GM19043 (cell line): ENCODE results near the gene NOX5.

ENCODE experiments used
- ATAC-seq: cut with Tn5 transposase; IDR thresholded peaks from one replicate; pipeline ENCODE4 v1.9.1; 2021; ENCODE audit warnings: low read depth; ENCODE audit not compliant: unreplicated experiment

Gene NOX5

DNA sequence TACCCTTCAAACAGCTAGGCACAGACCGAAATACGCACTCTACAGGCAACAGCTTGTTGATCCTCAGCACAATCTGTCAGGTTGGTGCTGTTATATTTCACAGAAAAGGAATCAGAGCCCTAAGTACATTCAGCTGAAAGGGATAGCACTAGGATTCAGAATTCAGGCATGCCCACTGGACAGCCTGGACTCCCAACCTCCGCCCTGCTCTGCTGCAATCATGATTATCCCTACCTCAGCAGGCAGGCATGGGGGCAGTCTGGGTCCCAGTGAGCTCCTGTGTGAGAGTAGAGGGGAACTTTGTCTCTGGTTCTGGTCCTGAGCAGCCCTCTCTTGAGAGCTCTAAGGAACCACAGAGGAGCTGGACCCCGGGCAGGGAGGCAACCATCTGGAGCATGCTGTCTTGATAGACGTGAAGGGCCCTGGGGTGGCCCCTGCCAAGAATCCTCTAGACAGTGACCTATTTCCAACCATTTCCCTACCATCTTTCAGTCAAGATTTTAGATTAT, 23.4 kb upstream of the NOX5 start:
- ATAC-seq: no peak

DNA sequence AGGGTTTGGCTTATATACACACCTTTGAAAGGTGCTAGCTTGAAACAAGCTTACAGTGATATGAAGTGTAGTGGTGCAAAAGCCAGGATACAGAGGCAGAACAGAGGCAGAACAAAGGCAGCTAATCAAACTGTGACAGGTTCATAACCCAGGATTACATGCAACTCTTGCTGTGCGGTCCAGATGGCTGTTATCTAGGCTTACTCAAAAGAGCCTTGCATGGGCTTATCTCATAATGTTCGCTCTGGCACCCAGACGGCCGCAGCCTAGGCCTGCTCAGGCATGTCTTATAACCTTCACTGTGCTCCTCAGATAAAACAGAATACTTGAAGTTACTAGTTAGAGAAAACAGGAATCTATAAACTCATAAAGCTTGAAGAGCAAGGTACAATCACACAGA, 22.8 kb upstream of the NOX5 start:
- ATAC-seq: no peak

DNA sequence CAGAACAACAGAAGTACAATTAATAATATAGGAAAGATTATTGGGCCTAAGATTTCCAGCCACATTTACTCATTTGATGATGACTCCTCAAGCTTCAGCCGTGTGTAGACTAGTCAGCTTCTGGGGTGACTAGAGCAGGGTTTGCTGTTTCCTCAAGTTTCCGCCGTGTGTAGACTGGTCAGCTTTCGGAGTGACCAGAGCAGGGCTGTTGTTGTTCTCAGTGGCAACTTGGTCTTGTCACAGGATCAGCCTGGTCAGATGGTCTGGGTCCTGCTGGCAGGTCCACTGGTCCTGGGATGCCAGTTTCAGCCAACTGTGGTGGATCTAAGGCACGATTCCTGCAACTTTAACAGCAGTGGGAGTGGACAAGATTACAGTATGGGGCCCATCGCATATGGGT, 21.8 kb upstream of the NOX5 start:
- no peak for ATAC-seq

- ATAC-seq: no peak
These were observed 21.2 kb upstream of the NOX5 start for GRCh38 chr15:68993276-68993675.

DNA sequence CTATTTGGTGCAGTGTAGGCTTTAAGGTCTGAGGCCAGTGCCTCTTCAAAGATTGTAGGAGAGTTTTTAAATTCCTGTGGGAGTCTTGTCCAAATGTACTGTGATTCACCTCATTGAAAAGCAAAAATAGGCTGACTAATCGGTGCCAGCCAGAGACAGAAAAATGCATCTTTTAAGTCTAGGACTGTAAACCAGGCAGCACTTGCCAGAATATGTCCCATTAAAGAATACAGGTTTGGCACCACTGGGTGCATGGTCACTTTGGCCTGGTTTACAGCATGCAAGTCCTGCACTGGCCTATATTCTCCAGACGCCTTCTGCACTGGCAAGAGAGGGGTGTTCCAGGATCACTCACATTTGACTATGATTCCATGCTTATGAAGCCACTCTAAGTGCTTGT, 20.3 kb upstream of the NOX5 start:
- ATAC-seq: no peak

- ATAC-seq: no peak
These were observed 19.3 kb upstream of the NOX5 start for GRCh38 chr15:68994981-68995761.

- no peak for ATAC-seq
These were observed 17.4 kb upstream of the NOX5 start for GRCh38 chr15:68997050-68997449.

DNA sequence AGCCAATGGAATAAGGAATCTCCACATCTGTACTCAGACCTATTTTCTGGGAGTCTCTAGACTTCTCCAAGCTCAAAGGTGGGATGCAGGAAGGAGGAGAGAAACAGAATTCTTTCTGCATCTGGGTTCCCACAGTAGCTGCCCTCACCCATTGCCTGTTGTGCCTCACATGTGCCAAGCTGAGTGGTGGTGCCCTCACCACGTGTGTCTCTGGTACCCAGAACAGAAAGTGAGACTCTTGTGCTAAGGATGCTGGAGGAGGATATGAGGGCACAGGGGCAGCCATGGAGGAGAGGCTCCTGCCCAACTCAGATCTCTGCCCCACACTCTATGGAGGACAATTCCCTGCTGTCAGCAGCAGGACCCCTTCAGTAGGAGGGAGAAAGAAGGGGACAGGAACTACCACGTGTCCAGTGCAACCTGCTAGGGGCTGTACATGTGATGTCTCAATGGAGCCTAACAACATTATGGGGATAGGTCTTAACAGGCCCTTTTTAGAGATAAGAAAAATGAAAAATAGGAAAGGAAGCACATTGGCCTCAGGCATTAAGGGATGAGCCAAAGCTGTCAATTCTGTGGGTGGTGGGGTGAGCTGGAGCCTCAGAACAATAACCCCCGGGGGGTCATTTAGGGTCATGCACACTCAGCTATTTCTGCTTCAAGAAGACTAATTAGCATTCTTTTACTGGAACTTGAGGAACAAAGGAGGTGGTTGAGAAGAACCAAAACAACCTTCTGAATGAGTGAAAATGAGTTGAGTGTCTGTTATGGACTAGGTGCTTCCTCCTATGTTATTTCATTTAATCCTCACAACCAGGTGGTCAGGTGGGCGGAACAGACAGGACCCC, 16.3 kb upstream of the NOX5 start:
- no peak for ATAC-seq

DNA sequence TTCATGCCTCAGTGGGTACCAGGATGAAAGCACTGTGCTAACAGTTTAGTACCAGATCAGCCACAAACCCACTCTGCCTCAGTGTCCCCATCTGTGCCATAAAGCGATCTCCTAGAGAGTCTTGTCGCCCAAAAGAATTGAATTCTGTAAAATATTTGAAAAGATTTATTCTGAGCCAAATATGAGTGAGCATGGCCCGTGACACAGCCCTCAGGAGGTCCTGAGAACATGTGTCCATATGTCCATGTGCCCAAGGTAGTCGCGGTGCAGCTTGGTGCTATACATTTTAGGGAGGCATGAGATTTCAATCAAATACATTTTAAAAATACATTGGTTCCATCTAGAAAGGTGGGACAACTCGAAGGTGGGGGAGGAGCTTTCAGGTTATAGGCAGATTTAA, 15.4 kb upstream of the NOX5 start:
- no peak for ATAC-seq

DNA sequence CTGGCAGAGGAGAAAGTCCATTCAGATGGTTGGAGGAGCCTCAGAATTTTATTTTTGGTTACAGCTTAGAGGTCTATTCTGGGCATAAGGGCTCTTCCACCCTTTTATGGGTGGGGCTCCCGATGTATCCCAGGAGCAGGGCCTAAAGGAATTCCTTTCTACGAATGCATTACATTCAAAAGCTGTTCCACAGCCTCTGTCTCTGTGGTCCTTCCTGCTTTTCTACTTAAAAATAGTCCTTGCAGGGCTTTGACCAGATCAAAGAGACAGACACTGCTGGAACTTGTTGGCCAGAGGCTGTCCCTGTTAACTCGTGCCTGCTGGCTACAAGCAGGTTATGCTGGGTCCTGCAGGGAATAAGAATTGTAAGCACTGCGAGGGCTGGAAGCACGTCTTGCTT, 14.4 kb upstream of the NOX5 start:
- no peak for ATAC-seq

GRCh38 chr15:69000725-69001503, 13.6 kb upstream of the NOX5 start:
- ATAC-seq: no peak

- no peak for ATAC-seq
These were observed 11.7 kb upstream of the NOX5 start for GRCh38 chr15:69002783-69003182.

DNA sequence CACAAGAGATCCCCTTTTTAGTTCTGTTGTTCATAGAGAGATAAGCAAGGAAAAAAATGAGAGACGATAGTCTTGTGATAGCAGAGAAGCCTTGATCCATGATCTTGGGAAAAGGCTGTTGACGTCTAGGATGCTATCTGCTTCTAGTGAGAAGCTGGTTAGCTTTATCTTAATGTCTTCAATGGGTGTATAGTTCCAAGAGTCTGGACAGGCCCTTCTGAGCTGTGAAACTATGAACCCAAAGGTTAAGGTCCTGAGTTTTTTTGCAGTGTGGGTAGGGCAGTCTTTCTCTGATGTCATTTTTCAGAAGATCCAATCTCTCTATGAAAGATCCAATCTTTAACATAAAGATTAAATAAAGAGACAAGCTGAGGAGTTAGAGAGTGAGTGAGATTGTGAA, 10.5 kb upstream of the NOX5 start:
- ATAC-seq: no peak

DNA sequence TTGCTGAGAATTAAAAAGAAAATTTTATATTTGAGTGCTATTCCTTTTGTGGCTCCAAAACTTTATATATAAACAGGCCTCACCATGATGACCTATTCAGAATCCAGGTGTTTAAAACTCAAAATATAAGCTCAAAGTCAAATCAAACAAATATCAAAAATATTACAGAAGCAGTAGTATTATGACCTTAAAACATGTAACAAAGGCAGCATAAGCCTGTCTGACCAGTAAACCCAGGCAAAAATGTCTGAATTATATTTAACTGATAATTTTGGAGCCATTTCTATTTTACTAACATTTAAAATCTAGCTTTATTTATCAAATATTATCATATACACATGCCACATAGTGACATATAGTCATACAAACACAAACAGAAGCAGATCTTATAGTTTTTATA, 6.4 kb upstream of the NOX5 start:
- ATAC-seq: no peak

DNA sequence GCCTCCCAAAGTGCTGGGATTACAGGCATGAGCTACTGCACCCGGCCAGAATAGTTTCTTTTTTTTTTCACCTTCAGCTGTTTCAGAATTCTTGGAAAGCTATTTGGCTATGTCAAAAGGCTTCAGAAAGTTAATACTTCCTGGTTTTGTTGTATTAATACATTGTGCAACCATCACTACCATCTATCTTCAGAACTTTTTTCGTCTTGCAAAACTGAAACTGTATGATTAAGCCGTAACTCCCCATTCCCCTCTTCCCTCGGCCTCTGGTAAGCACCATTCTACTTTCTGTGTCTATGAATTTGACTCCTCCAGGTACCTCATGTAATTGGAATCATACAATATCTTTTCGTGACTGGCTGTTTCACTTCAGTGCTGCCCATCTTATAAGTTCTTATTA, 5.2 kb upstream of the NOX5 start:
- ATAC-seq: no peak

GRCh38 chr15:69011641-69012040, 2.9 kb upstream of the NOX5 start:
- ATAC-seq: no peak

DNA sequence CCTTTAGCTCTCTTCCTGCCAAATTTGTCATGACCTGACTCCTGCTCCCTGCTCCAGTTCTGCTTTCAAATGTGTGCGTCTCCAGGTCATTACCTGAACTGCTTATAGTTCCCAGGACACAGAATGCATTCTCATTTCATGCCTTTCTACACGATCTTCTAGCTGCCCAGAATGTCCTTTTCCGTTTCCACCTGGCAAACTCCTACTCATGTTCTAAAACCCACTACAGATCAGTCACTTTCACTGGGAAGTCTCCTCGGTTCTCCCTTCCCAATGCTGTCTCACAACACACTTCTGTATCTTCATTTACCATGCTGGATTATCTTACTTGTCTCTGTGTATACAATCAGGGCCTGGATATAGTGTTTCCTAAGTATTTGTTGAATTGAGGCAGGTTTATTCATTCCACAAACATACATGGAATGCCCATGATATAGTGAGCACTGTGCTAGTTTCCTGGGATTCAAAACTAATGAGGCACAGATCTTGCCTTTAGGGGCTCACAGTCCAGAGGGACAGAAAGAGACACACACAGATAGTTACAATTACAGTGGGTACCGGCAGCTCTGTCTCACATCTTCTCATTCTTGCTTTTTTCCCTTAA, 1.6 kb upstream of the NOX5 start:
- ATAC-seq: no peak

GRCh38 chr15:69013726-69014406, 629 bp upstream of the NOX5 start:
- no peak for ATAC-seq

DNA sequence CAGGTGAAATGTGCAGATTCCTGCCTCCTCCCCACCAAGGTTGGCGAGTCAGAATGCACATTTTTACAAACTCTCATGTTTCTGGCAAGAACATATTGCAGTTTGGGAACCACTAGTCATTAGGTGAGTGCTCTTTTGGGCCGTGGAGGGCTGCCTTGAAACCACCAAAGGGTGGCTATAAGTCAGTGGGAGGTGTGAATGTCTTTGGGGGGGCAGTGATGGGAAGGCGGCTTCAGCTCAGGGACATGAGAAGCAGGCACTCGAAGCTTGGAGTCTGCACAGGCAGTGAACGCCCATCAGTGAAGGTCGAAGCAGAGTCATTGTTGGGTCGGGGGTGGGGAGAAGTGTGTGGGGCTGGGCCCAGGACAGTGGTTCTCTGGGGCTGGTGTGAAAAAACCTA, 1.1 kb downstream of the NOX5 start:
- no peak for ATAC-seq

DNA sequence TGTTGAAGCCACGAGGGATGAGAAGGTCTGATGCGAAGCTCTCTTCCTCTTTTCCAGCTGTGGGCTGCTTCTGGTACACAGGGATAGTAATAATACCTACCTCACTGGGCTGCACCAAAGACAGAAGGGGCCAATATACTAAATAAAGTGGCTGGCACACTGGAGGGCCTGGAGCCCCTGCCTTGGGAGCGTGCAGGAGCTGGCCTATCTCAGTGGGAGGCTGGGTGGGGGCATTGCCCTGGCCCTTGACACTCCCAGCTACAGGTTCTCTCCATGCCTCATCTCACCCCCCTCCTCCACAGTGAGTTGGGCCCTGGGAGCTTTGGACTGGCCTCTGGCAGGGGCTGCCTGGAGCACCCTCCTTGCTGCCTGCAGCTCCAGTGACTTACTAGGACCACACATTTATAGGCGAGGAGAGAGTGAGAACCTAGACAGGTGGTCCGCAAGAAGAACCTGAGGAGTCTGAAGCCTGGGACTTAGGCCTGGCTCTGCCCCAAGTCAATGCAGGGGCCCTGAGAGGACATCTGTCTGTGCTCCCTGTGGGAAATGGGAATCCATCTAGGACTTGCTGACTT, 1.6 kb downstream of the NOX5 start:
- ATAC-seq: no peak
